Coronary artery (tissue), 2 donors: ENCODE data around the gene SUCLA2.

Experiments used
- DNase-seq: peaks from one replicate; pipeline ENCODE4 v3.0.0-alpha.2; 2017; ENCODE audit warnings: low spot score
- H3K27ac ChIP-seq, 2 donors: fragments of 200-600 bp; sonication (generic); one replicate each; pipeline ENCODE4 v1.5.1; 2016 to 2019
- H3K4me3 ChIP-seq: fragments of 200-600 bp; sonication (generic); 2 replicates; pipeline ENCODE4 v1.5.1; 2016; ENCODE audit warnings: mild to moderate bottlenecking, moderate library complexity
- TF ChIP-seq, protein P1 (sequence below): fragments of 200-600 bp; sonication (generic); IDR thresholded peaks from one replicate; pipeline ENCODE4 v1.5.1; 2019; ENCODE audit warnings: antibody characterized with exemption

The SUCLA2 gene

DNA sequence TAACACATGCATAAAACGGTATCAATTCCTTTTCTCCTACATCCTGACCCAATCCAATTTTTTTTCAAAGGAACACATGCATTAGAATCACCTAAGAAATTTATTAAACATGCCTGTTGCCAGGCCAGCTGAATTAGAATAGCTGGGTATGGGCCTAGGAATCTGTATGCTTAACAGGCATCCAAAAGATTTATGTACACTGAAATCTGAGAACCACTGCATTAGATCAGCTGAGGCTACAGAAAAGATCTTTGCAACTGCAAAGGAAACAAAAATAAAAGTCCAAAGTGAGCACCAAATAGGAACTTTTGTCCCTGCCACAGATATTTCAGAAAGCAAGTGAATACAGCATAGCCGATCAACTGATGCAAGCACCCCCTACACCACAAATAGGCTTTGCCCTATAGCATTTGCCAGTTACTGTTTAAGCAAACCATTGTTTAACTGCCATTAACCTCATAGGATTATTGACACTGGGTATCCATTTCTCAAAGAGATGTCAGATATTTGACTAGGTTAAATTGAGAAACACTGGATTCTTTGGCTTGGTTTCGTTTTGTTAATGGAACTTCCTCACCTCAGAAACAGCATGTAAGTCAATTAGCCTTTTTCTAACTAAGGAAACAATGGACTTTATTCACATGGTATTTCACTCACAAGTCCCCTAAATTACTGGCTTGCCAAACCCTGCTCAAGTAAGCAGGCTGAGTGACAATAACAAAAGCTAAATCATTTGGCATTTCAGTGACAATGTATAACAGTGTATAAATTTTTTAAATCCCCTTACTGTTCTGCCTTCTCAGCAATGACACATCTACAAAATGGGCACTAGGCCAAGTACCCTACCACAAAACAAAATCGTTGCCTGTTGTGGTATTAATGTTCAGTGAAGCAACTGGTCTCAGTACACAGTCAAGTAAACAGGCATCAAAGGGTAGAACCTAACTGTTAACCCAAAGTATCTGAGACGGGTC lies 67.8 kb downstream of the SUCLA2 start:
- DNase-seq: no peak

DNA sequence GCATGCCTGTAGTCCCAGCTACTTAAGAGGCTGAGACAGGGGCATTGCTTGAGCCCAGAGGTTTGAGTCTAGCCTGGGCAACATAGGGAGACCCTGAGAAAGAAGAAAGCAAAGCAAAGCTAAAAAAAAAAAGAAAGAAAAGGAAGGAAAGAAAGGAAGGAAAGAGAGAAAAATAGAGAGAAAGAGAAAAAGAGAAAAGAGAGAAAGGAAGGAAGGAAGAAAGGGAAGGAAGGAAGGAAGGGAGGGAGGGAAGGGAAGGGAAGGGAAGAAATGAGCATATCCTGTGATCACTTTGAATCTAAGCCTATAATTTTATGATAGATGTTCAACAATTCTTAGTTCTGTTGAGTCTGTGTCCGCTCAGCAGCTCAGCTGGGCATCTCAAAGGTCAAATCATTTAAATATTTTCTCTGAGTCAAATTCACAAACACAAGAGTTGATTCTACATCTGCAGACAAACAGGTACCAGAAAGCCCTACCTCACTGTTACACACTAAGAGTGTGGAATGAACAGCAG lies 70.4 kb downstream of the SUCLA2 start:
- TF ChIP-seq, protein P1, sequence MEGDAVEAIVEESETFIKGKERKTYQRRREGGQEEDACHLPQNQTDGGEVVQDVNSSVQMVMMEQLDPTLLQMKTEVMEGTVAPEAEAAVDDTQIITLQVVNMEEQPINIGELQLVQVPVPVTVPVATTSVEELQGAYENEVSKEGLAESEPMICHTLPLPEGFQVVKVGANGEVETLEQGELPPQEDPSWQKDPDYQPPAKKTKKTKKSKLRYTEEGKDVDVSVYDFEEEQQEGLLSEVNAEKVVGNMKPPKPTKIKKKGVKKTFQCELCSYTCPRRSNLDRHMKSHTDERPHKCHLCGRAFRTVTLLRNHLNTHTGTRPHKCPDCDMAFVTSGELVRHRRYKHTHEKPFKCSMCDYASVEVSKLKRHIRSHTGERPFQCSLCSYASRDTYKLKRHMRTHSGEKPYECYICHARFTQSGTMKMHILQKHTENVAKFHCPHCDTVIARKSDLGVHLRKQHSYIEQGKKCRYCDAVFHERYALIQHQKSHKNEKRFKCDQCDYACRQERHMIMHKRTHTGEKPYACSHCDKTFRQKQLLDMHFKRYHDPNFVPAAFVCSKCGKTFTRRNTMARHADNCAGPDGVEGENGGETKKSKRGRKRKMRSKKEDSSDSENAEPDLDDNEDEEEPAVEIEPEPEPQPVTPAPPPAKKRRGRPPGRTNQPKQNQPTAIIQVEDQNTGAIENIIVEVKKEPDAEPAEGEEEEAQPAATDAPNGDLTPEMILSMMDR: no peak
- Histone ChIP-seq H3K4me3 (no peak overlapping the region), H3K27ac (no peak overlapping the region)
- DNase-seq: no peak

More for the DNA sequence above, 67.8 kb downstream of the SUCLA2 start:
- TF ChIP-seq, protein P1: no peak
- no peak overlapping the region for H3K4me3 ChIP-seq
- H3K27ac ChIP-seq: no peak overlapping the region

GRCh38 chr13:47929156-47929555 lies 71.9 kb downstream of the SUCLA2 start:
- TF ChIP-seq, protein P1: no peak
- Histone ChIP-seq H3K4me3 (no peak overlapping the region), H3K27ac (no peak overlapping the region)
- no peak for DNase-seq

GRCh38 chr13:47917022-47917574 lies 84.0 kb downstream of the SUCLA2 start:
- TF ChIP-seq, protein P1: no peak
- Histone ChIP-seq H3K27ac (no peak overlapping the region), H3K4me3 (no peak overlapping the region)
- no peak for DNase-seq

- no peak overlapping the region for H3K27ac ChIP-seq
- TF ChIP-seq, protein P1: no peak
- DNase-seq: no peak
- H3K4me3 ChIP-seq: no peak overlapping the region
Observed at GRCh38 chr13:47908197-47908902, 92.7 kb downstream of the SUCLA2 start.

DNA sequence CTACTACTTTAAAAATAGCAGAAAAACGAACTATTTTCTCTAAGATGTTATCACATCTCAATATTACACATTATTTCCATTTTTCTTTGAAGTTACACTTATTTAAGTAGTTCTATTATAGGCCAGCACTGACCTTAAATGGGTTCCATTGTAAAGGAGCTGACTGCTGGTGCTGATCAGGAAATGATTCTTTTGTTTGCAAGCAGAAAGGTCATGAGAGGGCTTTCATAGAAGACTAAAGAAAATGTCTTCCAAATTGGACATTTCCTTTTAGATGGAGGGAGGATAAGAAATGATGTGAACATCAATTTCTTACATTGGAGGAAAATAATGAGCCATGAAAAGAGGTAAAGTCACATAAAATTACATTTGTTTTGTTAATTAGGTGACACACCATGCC lies 96.2 kb downstream of the SUCLA2 start:
- TF ChIP-seq, protein P1: no peak
- DNase-seq: no peak
- no peak overlapping the region for H3K27ac ChIP-seq
- H3K4me3 ChIP-seq: no peak overlapping the region
